Myocyte (in vitro differentiated cells): ENCODE measurements around the gene PARP1. TPM values are rescaled to one million over a fixed set of nuclear protein-coding genes. Genes with fewer than 3 reads are reported as not detected.
A peak's percentile ranks its signal among the peaks of the same experiment; 100 is the strongest.
"Not testable (repeated sequence)": the region's sequence is repeated elsewhere in the genome, so short reads cannot be mapped to it uniquely, and the experiment has no call there.

Experiments
- DNase-seq: peaks from one replicate; pipeline ENCODE4 v3.0.0-alpha.2; 2012; ENCODE audit warnings: low read depth
- total RNA-seq: library from RNA; depleted of rRNA; stranded (reverse); fragments of >200 nt; gene quantifications from 2 replicates; pipeline ENCODE4 v1.2.3, GENCODE V29; 2014

The PARP1 gene
- total RNA-seq, 1 donor from 2014 or later: 69.2 TPM

DNA sequence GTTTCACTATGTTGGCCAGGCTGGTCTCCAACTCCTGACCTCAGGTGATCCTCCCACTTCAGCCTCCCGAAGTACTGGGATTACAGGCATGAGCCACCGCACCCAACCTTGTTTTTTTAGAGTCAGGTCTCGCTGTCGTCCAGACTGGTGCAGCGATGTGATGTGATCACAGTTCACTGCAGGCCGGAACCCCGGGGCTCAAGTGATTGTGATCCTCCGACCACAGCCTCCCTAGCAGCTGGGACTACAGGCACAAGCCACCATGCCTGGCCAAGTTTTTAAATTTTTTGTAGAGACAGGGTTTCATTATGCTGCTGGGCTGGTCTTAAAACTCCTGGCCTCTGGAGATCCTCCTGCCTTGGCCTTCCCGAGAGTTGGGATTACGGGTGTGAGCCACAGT is 52.9 kb downstream of the PARP1 start:
- no peak for DNase-seq

DNA sequence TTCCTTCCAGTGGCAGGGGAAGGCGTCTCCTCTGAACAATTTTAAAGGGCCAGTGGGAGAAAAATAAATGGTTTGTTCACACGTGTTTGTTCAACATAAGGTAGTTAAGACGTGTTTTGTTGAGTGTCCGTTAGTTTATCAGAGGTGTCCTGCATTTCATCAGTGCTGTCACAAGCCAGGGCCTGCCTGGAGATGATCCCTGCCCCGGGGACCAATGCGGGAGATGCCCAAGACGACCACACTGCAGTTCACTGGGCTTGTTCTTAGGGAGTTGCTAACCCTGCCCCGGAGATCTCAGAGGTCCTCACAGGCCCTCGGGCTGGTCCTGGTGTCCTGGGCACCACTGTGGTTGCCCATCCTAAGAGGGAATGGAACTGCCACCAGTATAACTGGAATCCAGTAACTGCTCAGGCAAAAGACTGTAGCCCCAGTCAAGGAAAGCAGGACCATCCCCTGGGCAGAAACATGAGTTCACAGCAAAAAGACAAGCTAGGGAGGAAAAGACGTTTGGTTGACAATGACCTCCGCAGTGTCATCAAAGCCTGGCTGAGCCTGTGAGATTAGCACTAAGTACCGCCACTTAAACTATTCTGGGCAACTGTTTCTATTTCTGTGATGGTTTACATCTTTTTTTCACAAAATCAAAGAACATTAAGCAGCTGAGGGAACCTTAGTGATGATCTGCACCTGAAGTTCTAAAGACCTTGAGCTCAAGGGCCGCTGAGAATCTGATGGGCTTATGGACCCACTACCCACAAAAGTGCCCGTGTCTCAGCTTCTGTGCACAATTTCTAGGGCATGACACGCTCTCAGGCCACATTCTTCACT is 54.0 kb downstream of the PARP1 start:
- no peak for DNase-seq

DNA sequence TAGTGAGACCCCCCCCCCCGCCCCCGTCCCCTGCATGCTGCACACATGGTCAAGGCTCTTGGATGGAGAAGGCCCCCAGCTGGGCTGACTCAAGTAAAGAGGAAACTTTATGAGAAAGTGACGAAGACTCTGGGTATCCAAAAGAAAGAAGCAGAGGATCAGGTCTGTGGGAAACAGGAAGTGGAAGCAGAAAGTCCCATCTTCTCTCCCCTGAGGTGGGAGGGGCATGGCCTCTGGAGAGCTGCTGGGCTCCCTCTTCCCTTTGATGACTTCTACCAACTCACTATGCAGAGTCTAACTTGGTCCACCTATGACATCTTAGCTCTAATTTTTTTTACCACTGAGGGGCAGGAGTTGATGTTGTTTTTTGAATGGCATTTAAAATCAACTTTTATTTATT is 56.2 kb downstream of the PARP1 start:
- no peak for DNase-seq

DNA sequence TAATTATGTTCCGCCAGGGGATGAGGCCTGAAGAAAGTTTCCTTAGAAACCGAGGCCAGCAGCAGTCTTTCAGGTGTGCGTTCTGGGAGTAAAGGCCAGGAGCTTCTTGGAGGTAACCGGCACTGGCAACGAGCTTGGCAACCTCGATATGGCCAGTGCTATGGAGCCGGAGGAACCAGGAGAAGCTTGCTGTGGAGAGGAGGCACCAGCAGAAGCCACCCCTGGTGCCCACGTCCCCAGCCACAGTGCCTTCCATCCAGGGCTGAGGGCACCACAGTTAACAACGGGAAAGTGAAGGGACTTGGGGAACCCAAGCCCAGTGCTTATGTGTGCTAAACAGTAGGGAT is 57.4 kb downstream of the PARP1 start:
- DNase-seq: no peak

DNA sequence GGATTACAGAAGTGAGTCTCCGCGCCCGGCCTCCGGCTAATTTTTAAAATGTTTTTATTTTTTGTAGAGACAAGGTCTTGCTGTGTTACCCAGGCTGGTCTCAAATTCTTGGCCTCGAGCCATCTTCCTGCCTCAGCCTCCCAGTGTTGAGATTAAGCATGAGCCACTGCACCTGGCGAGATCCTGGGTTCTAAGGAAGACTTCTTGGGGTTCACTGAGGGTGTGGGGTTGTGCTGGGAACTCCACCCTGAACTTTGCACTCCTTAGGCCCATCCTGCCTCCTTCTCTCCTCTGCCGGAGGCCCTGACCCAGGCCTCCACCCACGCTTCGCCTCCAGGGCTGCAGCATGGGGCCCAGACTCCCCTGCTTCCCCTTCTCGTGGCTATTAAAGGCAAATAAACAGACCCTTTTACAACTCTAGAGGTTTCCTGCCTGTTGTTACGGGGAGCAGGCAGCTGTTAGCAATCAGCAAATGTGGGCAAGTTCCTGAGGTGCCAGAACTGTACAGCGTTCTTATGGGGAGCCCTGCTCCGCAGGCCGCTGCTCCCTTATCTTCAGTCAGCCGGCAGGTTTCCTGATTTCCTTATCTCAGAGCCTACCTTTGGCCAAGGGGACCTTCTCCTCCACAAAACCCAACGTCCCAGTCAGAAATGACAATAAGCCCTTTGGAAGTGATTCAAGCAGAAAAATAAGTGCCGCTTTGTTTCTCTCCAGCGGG is 57.9 kb downstream of the PARP1 start:
- DNase-seq: no peak

DNA sequence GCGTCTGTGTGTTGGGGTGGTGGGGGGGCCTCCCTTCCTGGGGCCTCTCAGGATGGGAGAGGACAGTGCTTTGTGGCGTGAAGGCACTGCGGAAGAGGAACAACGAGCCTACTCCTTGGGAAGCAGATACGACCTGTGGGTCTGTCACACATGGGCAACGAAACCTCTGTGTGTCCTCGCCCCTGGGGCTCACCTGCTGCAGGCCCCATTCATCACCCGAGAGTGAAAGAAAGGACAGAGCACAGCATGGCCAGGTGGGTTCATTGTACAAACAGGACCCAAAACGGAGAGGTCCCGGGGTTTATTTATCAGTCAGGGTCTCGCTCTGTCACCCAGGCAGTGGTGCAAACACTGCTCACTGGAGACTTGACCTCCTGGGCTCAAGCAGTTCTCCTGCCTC is 58.8 kb downstream of the PARP1 start:
- DNase-seq: no peak

DNA sequence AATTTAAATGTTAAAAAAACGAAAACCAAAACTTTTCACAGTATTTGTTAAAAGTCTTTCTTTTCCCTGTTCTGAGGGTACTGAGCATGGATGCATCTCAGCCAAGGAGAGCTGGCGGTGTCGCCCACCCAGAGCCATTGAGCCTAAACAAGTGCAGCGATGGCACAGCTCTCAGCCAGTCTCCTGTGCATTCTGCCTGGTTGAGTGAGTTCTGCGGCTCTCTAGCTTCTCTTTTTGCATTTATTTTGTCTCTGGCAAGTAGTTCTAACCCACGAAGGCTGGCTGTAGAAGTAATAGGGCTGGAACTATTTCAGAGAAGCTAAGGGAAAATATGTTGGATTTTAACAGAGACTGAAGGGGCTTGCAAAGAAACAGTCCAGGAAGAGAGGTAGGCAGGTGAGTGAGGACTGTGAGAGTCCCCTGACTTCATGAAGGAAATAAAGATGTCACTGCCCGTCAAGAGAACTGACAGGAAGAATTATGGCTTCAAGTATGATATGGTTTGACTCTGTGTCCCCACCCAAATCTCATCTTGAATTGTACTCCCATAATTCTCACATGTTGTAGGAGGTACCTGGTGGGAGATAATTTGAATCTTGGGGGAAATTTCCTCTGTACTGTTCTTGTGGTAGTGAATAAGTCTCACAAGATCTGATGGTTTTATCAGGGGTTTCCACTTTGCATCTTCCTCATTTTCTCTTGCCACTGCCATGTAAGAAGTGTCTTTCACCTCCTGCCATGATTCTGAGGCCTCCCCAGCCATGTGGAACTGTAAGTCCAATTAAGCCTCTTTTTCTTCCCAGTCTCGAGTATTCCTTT is 63.2 kb downstream of the PARP1 start:
- no peak for DNase-seq

DNA sequence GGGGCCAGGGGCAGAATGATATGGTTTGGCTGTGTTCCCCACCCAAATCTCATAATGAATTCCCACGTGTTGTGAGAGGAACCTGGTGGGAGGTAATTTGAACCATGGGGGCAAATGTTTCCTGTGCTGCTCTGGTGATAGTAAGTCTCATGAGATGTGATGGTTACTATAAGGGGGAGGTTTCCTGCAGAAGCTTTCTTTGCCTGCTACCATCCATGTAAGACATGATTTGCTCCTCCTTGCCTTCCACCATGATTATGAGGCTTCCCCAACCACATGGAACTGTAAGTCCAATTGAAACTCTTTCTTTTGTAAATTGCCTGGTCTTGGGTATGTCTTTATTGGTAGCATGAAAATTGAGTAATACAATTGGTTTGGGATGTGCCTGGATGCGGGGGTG is 65.2 kb downstream of the PARP1 start:
- DNase-seq: no peak

DNA sequence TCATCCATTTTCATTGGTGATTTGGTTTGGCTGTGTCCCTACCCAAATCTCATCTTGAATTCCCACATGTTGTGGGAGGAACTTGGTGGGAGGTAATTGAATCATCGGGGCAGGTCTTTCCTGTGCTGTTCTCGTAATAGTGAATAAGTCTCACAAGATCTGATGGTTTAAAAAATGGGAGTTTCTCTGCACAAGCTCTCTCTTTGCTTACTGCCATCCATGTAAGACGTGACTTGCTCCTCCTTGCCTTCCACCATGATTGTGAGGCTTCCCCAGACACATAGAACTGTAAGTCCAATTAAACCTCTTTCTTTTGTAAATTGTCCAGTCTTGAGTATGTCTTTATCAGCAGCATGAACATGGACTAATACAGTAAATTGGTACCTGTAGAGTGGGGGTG is 67.8 kb downstream of the PARP1 start:
- not testable (repeated sequence) for DNase-seq

DNA sequence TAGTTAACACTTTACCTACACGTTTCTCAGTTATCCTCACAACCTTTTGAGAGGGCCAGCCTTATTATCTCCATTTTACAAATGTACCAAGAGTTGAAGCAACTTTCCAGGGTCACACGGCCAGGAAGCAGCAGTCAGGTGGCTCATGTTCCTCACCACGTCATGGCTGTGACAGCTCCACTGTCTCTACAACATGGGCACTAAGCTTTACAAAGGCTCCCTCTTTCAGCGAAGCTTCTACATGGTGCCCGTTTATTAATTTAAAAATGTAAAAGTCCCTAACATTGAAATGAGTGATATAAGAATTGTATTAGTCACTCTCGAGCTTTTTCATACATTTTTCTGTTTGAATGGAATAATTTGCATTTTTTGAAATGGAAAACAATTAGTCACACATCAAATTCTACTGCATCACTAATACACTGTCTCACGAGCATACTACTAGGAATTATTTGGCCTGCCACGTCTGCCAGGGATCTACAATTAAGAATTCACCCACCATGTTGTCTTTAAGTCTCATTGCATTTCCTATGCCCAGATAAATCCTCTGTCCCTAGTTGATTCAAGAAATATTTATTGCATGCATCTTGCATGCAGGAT is 70.5 kb downstream of the PARP1 start:
- DNase-seq: no peak

DNA sequence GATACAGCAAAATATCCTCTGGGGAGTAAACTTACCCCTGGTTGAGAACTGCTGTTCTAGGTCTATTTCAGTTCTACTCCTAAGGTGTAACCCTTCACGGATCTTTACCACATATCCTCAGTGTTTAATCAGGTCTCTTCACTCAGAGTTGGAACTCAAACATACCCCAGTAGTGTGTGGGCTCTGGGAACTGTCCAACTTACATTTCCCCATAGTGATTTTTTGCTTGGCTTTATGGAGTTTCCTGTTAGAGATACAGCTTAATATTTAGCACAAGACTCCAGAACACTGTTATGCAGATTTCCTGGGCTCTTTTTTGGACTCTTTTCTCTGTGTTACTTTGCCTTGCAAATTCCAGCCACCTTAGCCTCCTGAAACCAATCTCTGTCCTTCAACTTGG is 72.2 kb downstream of the PARP1 start:
- DNase-seq: no peak

DNA sequence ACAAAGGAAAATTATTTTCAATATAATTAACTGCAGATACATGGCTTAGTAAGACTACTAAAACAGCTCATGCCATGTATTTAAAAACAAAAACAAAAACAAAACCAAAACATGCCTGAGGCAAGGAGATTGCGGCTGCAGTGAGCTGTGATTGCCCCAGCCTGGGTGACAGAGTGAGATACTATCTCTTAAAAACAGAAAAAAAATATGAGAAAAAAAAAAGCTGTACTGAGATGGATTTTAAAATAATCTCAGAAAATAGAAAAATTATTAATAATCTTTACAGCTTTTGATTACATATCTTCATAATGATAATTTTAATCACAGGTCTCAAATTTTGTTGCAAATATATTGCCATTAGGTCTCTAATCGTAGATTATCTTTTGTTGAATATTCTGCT is 74.9 kb downstream of the PARP1 start:
- no peak for DNase-seq

DNA sequence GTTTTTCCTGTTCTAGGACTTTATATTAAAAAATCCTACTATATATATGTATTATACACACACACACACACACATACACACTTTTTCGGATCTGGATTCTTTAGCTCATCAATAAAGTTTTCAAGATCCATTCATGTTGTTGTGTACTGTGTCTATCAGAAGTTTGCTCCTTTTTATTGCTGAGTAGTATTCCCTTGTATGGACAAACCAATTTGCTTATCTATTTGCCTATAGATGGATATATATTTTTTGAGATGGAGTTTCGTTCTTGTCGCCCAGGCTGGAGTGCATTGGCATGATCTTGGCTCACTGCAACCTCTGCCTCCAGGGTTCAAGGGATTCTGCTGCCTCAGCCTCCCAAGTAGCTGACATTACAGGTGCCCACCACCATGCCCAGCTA is 78.7 kb downstream of the PARP1 start:
- DNase-seq: no peak

DNA sequence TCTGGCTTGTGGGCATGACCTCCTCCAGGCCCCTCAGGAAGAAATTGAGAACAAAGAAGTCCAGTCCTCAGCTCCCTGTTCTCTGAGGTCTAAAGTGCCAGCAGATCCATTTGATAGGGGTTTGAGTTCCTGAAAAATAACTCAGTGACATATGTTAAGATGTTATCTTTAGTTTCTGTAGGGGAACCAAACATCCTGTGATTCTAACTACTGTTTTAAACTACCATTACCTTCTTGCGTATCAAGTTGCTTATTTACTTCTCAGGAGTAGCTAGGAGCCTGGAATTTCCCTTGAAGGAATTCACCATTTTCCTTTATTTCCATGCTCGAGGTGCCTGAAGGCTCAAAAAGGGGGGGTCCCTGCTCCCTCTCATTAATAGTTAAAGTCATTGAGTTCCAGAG is 80.1 kb downstream of the PARP1 start:
- no peak for DNase-seq

DNA sequence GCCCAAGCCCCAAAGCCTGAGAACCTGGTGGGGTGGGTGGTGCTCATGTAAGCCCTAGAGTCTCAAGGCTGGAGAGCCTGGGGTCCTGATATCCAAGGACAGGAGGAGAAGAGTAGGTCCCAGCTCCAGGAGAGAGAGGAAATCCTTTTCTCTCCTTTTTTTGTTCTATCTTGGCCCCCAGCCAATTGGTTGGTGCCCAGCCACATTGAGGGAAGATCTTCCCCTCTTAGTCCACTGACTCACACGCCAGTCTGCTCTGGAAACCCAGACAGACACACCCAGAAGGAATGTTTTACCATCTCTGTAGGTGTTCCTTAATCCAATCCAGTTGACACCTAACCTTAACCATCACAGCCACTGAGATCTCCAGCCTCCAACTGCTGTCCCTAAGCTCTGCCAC is 82.7 kb downstream of the PARP1 start:
- DNase-seq: peak; percentile 23

DNA sequence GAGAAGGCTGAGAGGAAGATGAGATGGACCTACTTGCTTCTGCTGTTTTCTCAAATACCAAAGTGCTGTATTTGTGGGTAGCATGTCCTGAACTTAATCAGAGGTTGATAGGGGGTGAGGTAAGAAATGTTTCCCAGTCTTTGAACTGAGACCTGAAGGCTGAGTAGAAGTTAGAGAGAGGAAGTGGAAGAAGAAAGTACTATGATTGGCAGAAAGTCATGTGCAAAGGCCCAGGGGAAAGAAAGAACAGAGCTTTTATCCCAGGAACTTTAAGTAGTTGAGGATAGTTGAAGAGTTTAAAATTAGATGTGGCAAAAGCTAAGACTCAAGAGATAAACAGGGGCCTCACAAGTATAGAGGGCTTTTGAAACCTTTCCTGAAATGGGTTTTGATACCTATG is 83.4 kb downstream of the PARP1 start:
- DNase-seq: no peak

DNA sequence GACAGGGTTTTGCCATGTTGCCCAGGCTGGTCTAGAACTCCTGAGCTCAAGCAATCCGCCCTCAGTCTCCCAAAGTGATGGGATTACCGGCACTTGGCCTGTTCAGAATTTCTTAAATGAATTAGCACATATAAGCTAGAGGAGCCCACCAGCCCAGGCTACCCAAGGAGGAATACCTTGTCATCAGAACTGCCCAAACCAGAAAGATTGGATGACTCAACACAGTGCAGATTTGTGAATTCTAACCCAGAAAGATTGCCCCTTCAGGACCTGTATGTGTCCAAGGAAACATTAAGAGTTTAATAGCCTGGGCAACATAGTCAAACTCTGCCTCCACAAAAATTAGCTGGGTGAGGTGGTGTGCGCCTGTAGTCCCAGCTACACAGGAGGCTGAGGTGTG is 84.9 kb downstream of the PARP1 start:
- DNase-seq: no peak

DNA sequence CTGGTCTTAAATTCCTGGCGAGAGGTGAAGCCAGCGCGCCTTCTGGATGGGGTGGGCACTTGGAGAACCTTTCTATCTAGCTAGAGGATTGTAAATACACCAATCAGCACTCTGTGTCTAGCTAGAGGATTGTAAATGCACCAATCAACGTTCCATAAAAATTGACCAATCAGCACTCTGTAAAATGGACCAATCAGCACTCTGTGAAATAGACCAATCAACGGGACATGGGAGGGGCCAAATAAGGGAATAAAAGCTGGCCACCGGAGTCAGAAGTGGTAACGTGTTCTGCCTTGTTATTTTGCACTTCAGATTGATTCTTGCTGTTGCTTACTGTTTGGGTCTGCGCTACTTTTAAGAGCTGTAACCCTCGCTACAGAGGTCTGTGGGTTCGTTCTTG is 87.0 kb downstream of the PARP1 start:
- no peak for DNase-seq

DNA sequence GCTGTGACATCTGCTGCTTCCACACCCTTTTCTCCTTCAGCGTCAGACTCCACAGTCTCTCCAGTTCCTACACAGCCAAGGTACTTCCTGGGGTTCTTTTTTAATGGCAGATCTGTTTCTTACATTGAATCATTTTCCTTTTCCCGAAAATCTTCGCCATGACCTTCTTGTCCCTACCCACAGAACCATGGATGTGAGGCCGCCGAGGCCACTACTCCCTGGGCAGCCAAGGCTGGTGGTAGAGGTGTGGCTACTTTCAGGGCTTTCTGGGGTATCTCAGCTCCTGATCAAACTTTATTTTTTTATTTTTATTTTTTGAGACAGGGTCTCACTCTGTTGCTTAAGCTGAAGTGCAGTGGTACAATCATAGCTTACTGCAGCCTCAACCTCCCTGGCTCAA is 89.4 kb downstream of the PARP1 start:
- DNase-seq: no peak

DNA sequence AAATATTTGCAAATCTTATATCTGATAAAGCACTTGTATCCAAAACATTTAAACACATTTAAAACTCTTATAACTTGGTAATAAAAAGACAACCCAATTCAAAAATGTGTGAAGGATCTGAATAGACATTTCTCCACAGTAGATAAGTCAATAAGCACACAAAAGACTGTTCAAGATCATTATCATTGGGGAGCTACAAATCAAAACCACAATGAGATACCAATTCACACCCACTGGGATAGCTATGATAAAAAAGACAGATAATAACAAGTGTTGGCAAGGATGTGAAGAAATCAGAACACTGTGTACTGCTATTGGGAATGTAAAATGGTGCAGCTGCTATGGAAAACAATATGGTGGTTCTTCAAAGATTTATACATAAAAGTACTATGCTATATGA is 93.8 kb downstream of the PARP1 start:
- DNase-seq: no peak

DNA sequence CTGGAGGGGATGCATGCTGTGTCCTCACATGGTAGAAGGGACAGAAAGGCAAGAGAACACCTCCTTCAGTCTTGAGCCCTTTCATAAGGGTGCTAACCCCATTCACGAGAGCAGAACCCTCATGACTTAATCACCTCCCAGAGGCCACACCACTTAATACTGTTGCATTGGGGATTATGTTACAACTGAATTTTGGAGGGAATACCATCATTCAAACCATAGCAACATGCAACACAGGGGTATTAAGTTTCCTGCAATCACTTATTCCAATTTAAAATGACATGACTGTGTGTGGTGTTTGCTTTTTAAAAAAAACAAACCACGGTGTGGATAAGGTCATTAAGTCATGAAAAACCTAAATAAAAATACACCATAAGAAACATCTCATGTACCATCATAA is 95.8 kb downstream of the PARP1 start:
- DNase-seq: no peak

DNA sequence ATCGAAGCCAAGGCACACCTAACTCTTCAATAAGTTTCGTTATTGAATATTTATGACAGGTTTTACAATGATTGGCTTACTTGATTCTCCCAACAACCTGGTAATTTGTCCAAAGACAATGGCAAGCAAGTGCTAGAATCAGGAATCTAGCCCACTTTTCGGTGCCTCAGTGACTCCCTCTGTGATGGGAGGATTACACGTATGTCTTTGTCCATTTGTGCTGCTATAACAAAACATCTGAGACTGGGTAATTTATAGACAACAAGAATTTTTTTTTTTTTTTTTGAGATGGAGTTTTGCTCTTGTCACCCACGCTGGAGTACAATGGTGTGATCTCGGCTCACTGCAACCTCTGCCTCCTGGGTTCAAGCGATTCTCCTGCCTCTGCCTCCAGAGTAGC is 96.5 kb downstream of the PARP1 start:
- DNase-seq: no peak
